H54 (cell line): Measurements from ENCODE around the gene SH3BP5.

Experiments
- DNase-seq: peaks from one replicate; pipeline ENCODE4 v3.0.0; 2011; ENCODE audit warnings: low spot score, mixed read lengths; ENCODE audit not compliant: insufficient read length
- FAIRE-seq: peaks from 3 replicates; lab custom pipeline; 2011; peaks lifted over from hg19 to GRCh38; lab: Jason Lieb, UNC
- POLR2A ChIP-seq: IDR thresholded peaks from 2 replicates; pipeline ENCODE4 v1.6.1; 2011; ENCODE audit warnings: low read depth, mild to moderate bottlenecking, low read length

SH3BP5 gene

GRCh38 chr3:15324379-15324808 is 8.0 kb downstream of the SH3BP5 start:
- no peak for TF ChIP-seq POLR2A
- FAIRE-seq (no peak), DNase-seq (no peak)

GRCh38 chr3:15323063-15323462 is 9.3 kb downstream of the SH3BP5 start:
- no peak for DNase-seq
- no peak for TF ChIP-seq POLR2A
- no peak for FAIRE-seq

- DNase-seq (no peak), FAIRE-seq (no peak)
These were observed 11.0 kb downstream of the SH3BP5 start for GRCh38 chr3:15321349-15321748.

GRCh38 chr3:15319575-15319974 is 12.8 kb downstream of the SH3BP5 start:
- no peak for TF ChIP-seq POLR2A
- DNase-seq (no peak), FAIRE-seq (no peak)

More at GRCh38 chr3:15321349-15321748, 11.0 kb downstream of the SH3BP5 start:
- no peak for TF ChIP-seq POLR2A

- DNase-seq = no peak
- no peak for FAIRE-seq
- TF ChIP-seq POLR2A = no peak
These were observed 13.2 kb downstream of the SH3BP5 start for GRCh38 chr3:15319136-15319535.

- FAIRE-seq = no peak
These were observed 13.7 kb downstream of the SH3BP5 start for GRCh38 chr3:15318661-15319060.

GRCh38 chr3:15316998-15317435 is 15.4 kb downstream of the SH3BP5 start:
- FAIRE-seq (no peak), DNase-seq (no peak)
- no peak for TF ChIP-seq POLR2A

More at GRCh38 chr3:15318661-15319060, 13.7 kb downstream of the SH3BP5 start:
- TF ChIP-seq POLR2A = no peak
- no peak for DNase-seq

- DNase-seq (no peak), FAIRE-seq (no peak)
- TF ChIP-seq POLR2A = no peak
These were observed 17.4 kb downstream of the SH3BP5 start for GRCh38 chr3:15315003-15315402.

- no peak for FAIRE-seq
- no peak for TF ChIP-seq POLR2A
- DNase-seq = no peak
These were observed 18.1 kb downstream of the SH3BP5 start for GRCh38 chr3:15314276-15314675.

- no peak for DNase-seq
- FAIRE-seq = no peak
- no peak for TF ChIP-seq POLR2A
These were observed 18.9 kb downstream of the SH3BP5 start for GRCh38 chr3:15313461-15313860.

GRCh38 chr3:15312550-15312949 is 19.8 kb downstream of the SH3BP5 start:
- TF ChIP-seq POLR2A = no peak
- FAIRE-seq = no peak
- no peak for DNase-seq

- DNase-seq (peak; percentile 38), FAIRE-seq (peak; percentile 87)
- no peak for TF ChIP-seq POLR2A
These were observed 21.7 kb downstream of the SH3BP5 start for GRCh38 chr3:15310491-15311370.

- TF ChIP-seq POLR2A = no peak
- FAIRE-seq = no peak
- DNase-seq = no peak
These were observed 22.6 kb downstream of the SH3BP5 start for GRCh38 chr3:15309662-15310335.

GRCh38 chr3:15307580-15307979 is 24.8 kb downstream of the SH3BP5 start:
- FAIRE-seq (no peak), DNase-seq (no peak)
- no peak for TF ChIP-seq POLR2A
